Measurements from ENCODE around the gene CALN1. TPM values are rescaled to one million over a fixed set of nuclear protein-coding genes. Genes with fewer than 3 reads are reported as not detected.

Gene CALN1
- total and polyA plus RNA-seq, 9 donors: under 0.01 to 0.18 (median 0.13) TPM; not detected in 2

- TF ChIP-seq CTCF (IDR thresholded peaks at IDR 0.05): no peak
- no peak for TF ChIP-seq POLR2A (IDR thresholded peaks at IDR 0.05)
- no peak for TF ChIP-seq EP300 (IDR thresholded peaks at IDR 0.05)
- intact Hi-C loops (cut with DNase I): no loop called here
- no peaks in the 10 kb centered on the region for H3K36me3 ChIP-seq
These were observed 3.4 kb upstream of the CALN1 start for GRCh38 chr7:72415586-72415985.

GRCh38 chr7:72413886-72414285, 1.7 kb upstream of the CALN1 start:
- no peak overlapping the region for H3K4me3 ChIP-seq
- H3K4me1 ChIP-seq (ENCODE audit: insufficient read depth): no peaks in the 10 kb centered on the region
- TF ChIP-seq POLR2A (IDR thresholded peaks at IDR 0.05) (no peak), CTCF (IDR thresholded peaks at IDR 0.05) (no peak), EP300 (IDR thresholded peaks at IDR 0.05) (no peak)
- intact Hi-C loops (cut with DNase I): no loop called here
- H3K36me3 ChIP-seq: no peaks in the 10 kb centered on the region
- no peaks in the 10 kb centered on the region for H3K9me3 ChIP-seq
- 83 to 89% (median 84%) methylated on average over 9 of the region's 9 CpGs for WGBS, 3 donors
- no peak for DNase-seq
- H3K27ac ChIP-seq: no peak overlapping the region
- H3K27me3 ChIP-seq: no peaks in the 10 kb centered on the region

More at GRCh38 chr7:72415586-72415985, 3.4 kb upstream of the CALN1 start:
- H3K27ac ChIP-seq: no peak overlapping the region
- no peaks in the 10 kb centered on the region for H3K27me3 ChIP-seq
- 94 to 95% (median 94%) methylated on average over 11 of the region's 11 CpGs for WGBS, 3 donors
- H3K4me3 ChIP-seq: no peak overlapping the region
- no peaks in the 10 kb centered on the region for H3K9me3 ChIP-seq
- no peaks in the 10 kb centered on the region for H3K4me1 ChIP-seq (ENCODE audit: insufficient read depth)
- no peak for DNase-seq

GRCh38 chr7:72413290-72413689, 1.2 kb upstream of the CALN1 start:
- DNase-seq: no peak
- H3K9me3 ChIP-seq: no peaks in the 10 kb centered on the region
- H3K27ac ChIP-seq: no peak overlapping the region
- no peak for TF ChIP-seq EP300 (IDR thresholded peaks at IDR 0.05)
- H3K27me3 ChIP-seq: no peaks in the 10 kb centered on the region
- no peaks in the 10 kb centered on the region for H3K4me1 ChIP-seq (ENCODE audit: insufficient read depth)
- WGBS, 3 donors: 93 to 96% (median 93%) methylated on average over 6 of the region's 6 CpGs
- intact Hi-C loops (cut with DNase I): no loop called here
- no peak overlapping the region for H3K4me3 ChIP-seq
- H3K36me3 ChIP-seq: no peaks in the 10 kb centered on the region

- WGBS, 3 donors: 63 to 72% (median 69%) methylated on average over 4 of the region's 4 CpGs
- H3K9me3 ChIP-seq: no peaks in the 10 kb centered on the region
These were observed 719 bp downstream of the CALN1 start for GRCh38 chr7:72411419-72411818.

GRCh38 chr7:72409638-72410015, 2.5 kb downstream of the CALN1 start:
- H3K4me3 ChIP-seq: no peak overlapping the region
- intact Hi-C loops (cut with DNase I): no loop called here

More at GRCh38 chr7:72411419-72411818, 719 bp downstream of the CALN1 start:
- no peak overlapping the region for H3K27ac ChIP-seq
- no peaks in the 10 kb centered on the region for H3K36me3 ChIP-seq
- TF ChIP-seq EP300 (IDR thresholded peaks at IDR 0.05): no peak
- no peak for TF ChIP-seq CTCF (IDR thresholded peaks at IDR 0.05)
- no peak for TF ChIP-seq POLR2A (IDR thresholded peaks at IDR 0.05)
- H3K27me3 ChIP-seq: no peaks in the 10 kb centered on the region
- intact Hi-C loops (cut with DNase I): no loop called here
- DNase-seq: no peak
- H3K4me3 ChIP-seq: no peak overlapping the region
- no peaks in the 10 kb centered on the region for H3K4me1 ChIP-seq (ENCODE audit: insufficient read depth)

More at GRCh38 chr7:72409638-72410015, 2.5 kb downstream of the CALN1 start:
- no peaks in the 10 kb centered on the region for H3K9me3 ChIP-seq
- no peaks in the 10 kb centered on the region for H3K4me1 ChIP-seq (ENCODE audit: insufficient read depth)
- no peaks in the 10 kb centered on the region for H3K27me3 ChIP-seq
- no peak for TF ChIP-seq CTCF (IDR thresholded peaks at IDR 0.05)
- TF ChIP-seq EP300 (IDR thresholded peaks at IDR 0.05): no peak
- TF ChIP-seq POLR2A (IDR thresholded peaks at IDR 0.05): no peak
- no peak for DNase-seq
- no peaks in the 10 kb centered on the region for H3K36me3 ChIP-seq
- no peak overlapping the region for H3K27ac ChIP-seq
- WGBS, 3 donors: 33 to 42% (median 39%) methylated on average over 3 of the region's 3 CpGs

Data from ovary (tissue), 9 donors.